ENCODE results near the gene PPP1R18. TPM values are rescaled to one million over a fixed set of nuclear protein-coding genes. Genes with fewer than 3 reads are reported as not detected.
A peak's percentile ranks its signal among the peaks of the same experiment; 100 is the strongest.

The PPP1R18 gene
- total and polyA plus RNA-seq, 9 of the 15 experiments (the other 6 are each of a cell fraction or from before 2014, with no cell fraction given): 12.0 to 99.2 (median 42.6) TPM

- TF ChIP-seq ZNF407 (IDR thresholded peaks at IDR 0.05; ENCODE audit: low read depth) (0 out of 2 replicates have a peak, but pooled peaks have one; percentile 3), ARID4B (CRISPR knock-in tag; IDR thresholded peaks at IDR 0.05) (peak; percentile 83), JUN (IDR thresholded peaks at IDR 0.05; ENCODE audit: borderline replicate concordance, low read depth, low read length) (no peak), JUN (CRISPR knock-in tag; IDR thresholded peaks at IDR 0.05; ENCODE audit: borderline replicate concordance) (peak; percentile 77; the same call in 1 of the 2 replicates), XRCC4 (IDR thresholded peaks at IDR 0.05; ENCODE audit: extremely low read depth, insufficient read depth, insufficient read length) (no peak), MAX (CRISPR knock-in tag; IDR thresholded peaks at IDR 0.05) (peak; percentile 49; the same call in 1 of the 2 replicates), CHD1 (IDR thresholded peaks at IDR 0.05; ENCODE audit: low read length) (no peak), NR2C2 (CRISPR knock-in tag; IDR thresholded peaks at IDR 0.05) (no peak), NR2C2 (tag; IDR thresholded peaks at IDR 0.05) (peak; percentile 74; the same call in 1 of the 2 replicates), ZBTB7A (IDR thresholded peaks at IDR 0.05; ENCODE audit: borderline replicate concordance, control insufficient read depth, low read depth, low read length) (0 out of 2 replicates have a peak, but pooled peaks have one; percentile 18)
These were observed 3.1 kb downstream of the PPP1R18 start (continued) for GRCh38 chr6:30683183-30683979.
